ENCODE measurements around the gene KIR3DL3.
A peak's percentile ranks its signal among the peaks of the same experiment; 100 is the strongest.
"Not testable (repeated sequence)": the region's sequence is repeated elsewhere in the genome, so short reads cannot be mapped to it uniquely, and the experiment has no call there.

Gene KIR3DL3

GRCh38 chr19:54724142-54724541 is at the start of gene KIR3DL3:
TSS of gene KIR3DL3 (plus strand) at chr19:54724442. CDS start at chr19:54724497, 55 bp downstream.
- DNase-seq = no peak

GRCh38 chr19:54676210-54676834 is 47.9 kb upstream of the KIR3DL3 start:
- peak in 2 of 6 experiments; percentile 8 to 14 for DNase-seq

GRCh38 chr19:54677217-54677616 is 47.0 kb upstream of the KIR3DL3 start:
- no peak for DNase-seq

- DNase-seq = not testable (repeated sequence)
Observed at GRCh38 chr19:54681596-54681995, 42.6 kb upstream of the KIR3DL3 start.

- no peak for DNase-seq
Observed at GRCh38 chr19:54682306-54682856, 41.9 kb upstream of the KIR3DL3 start.

- no peak for DNase-seq
Observed at GRCh38 chr19:54684527-54684926, 39.7 kb upstream of the KIR3DL3 start.

- DNase-seq = no peak
Observed at GRCh38 chr19:54691582-54692297, 32.5 kb upstream of the KIR3DL3 start.

GRCh38 chr19:54692298-54692615 is 32.0 kb upstream of the KIR3DL3 start:
- no peak for DNase-seq

GRCh38 chr19:54694648-54695047 is 29.6 kb upstream of the KIR3DL3 start:
- DNase-seq = no peak

- DNase-seq = no peak
Observed at GRCh38 chr19:54696117-54696548, 28.1 kb upstream of the KIR3DL3 start.

- no peak for DNase-seq
Observed at GRCh38 chr19:54696766-54697165, 27.5 kb upstream of the KIR3DL3 start.

GRCh38 chr19:54697716-54698115 is 26.5 kb upstream of the KIR3DL3 start:
- not testable (repeated sequence) for DNase-seq

GRCh38 chr19:54704928-54705327 is 19.3 kb upstream of the KIR3DL3 start:
- DNase-seq = no peak

GRCh38 chr19:54707962-54708361 is 16.3 kb upstream of the KIR3DL3 start:
- DNase-seq = no peak

GRCh38 chr19:54708781-54709180 is 15.5 kb upstream of the KIR3DL3 start:
- no peak for DNase-seq

- no peak for DNase-seq
Observed at GRCh38 chr19:54709212-54709948, 14.9 kb upstream of the KIR3DL3 start.

GRCh38 chr19:54709956-54710355 is 14.3 kb upstream of the KIR3DL3 start:
- not testable (repeated sequence) for DNase-seq

- no peak for DNase-seq
Observed at GRCh38 chr19:54724644-54725043, 402 bp downstream of the KIR3DL3 start.

GRCh38 chr19:54725321-54725720 is 1.1 kb downstream of the KIR3DL3 start:
- DNase-seq = no peak

GRCh38 chr19:54727562-54727961 is 3.3 kb downstream of the KIR3DL3 start:
- no peak for DNase-seq

- DNase-seq = no peak
Observed at GRCh38 chr19:54728167-54728566, 3.9 kb downstream of the KIR3DL3 start.

GRCh38 chr19:54729416-54730188 is 5.4 kb downstream of the KIR3DL3 start:
- no peak for DNase-seq

- no peak for DNase-seq
Observed at GRCh38 chr19:54731191-54731590, 6.9 kb downstream of the KIR3DL3 start.
